OCI-LY7 (cell line): ENCODE results near the gene CES2. TPM values are rescaled to one million over a fixed set of nuclear protein-coding genes. Genes with fewer than 3 reads are reported as not detected.

ENCODE experiments used
- BruUV-seq: library from RNA; stranded (reverse); fragments of 400-500 nt; replicated peaks from 2 replicates; lab custom pipeline; 2021; lab: Mats Ljungman, UMichigan
- CTCF ChIA-PET: fragments of 300-600 bp; sonication (Branson Sonifier 250); formaldehyde crosslinking; loops from one replicate; lab custom pipeline; 2022; ENCODE audit warnings: antibody characterized with exemption; ENCODE audit not compliant: unreplicated experiment; lab: Charles Lee
- POLR2A ChIA-PET: fragments of 300-600 bp; sonication (Branson Sonifier 250); formaldehyde crosslinking; loops from one replicate; lab custom pipeline; 2022; ENCODE audit warnings: antibody characterized with exemption; lab: Charles Lee
- DNase-seq: peaks from one replicate; pipeline ENCODE4 v3.0.0-alpha.2; 2015; ENCODE audit warnings: low spot score
- H2AFZ ChIP-seq: fragments of 200-600 bp; sonication (generic), shearing (Covaris generic); 2 replicates; pipeline ENCODE4 v1.6.1; 2014; ENCODE audit warnings: mild to moderate bottlenecking, antibody characterized with exemption, low read length, moderate library complexity
- H3K27ac ChIP-seq: fragments of 200-600 bp; sonication (generic); 2 replicates; pipeline ENCODE4 v1.5.1; 2014; ENCODE audit warnings: mixed run types, low read depth, mild to moderate bottlenecking, moderate library complexity, low read length, inconsistent platforms; ENCODE audit not compliant: poor library complexity, severe bottlenecking
- H3K36me3 ChIP-seq: fragments of 200-600 bp; sonication (generic); 2 replicates; pipeline ENCODE4 v1.6.1; 2014; ENCODE audit warnings: mild to moderate bottlenecking, antibody characterized with exemption, low read length, moderate library complexity, mixed read lengths; ENCODE audit not compliant: insufficient read depth
- H3K4me1 ChIP-seq: fragments of 200-600 bp; sonication (generic); 2 replicates; pipeline ENCODE4 v1.5.1; 2014; ENCODE audit warnings: mild to moderate bottlenecking, low read length; ENCODE audit not compliant: insufficient read depth, poor library complexity, severe bottlenecking
- H3K4me2 ChIP-seq: fragments of 200-600 bp; sonication (generic); 2 replicates; pipeline ENCODE4 v1.6.1; 2014; ENCODE audit warnings: mild to moderate bottlenecking, low read length
- H3K4me3 ChIP-seq: fragments of 200-600 bp; sonication (generic); 2 replicates; pipeline ENCODE4 v1.5.1; 2014; ENCODE audit warnings: mild to moderate bottlenecking, low read depth, low read length; ENCODE audit not compliant: poor library complexity, severe bottlenecking
- H3K79me2 ChIP-seq: fragments of 200-600 bp; sonication (generic); 2 replicates; pipeline ENCODE4 v1.6.1; 2016; ENCODE audit warnings: low read depth, mild to moderate bottlenecking, low read length, moderate library complexity, mixed read lengths; ENCODE audit not compliant: insufficient read depth
- H3K9me2 ChIP-seq: fragments of 200-600 bp; sonication (generic); 2 replicates; pipeline ENCODE4 v1.6.1; 2016; ENCODE audit warnings: mild to moderate bottlenecking, low read length, mixed read lengths; ENCODE audit not compliant: insufficient read depth
- H3K9me3 ChIP-seq: fragments of 200-600 bp; sonication (generic); 2 replicates; pipeline ENCODE4 v1.6.1; 2014; ENCODE audit warnings: mild to moderate bottlenecking, mixed run types, low read length, mixed read lengths
- H4K20me1 ChIP-seq: fragments of 200-600 bp; sonication (generic); 2 replicates; pipeline ENCODE4 v1.6.1; 2014; ENCODE audit warnings: mild to moderate bottlenecking, antibody characterized with exemption, low read length, moderate library complexity, mixed read lengths; ENCODE audit not compliant: insufficient read depth
- CTCF ChIP-seq: fragments of 200-600 bp; sonication (generic); conservative IDR thresholded peaks from 2 replicates; pipeline ENCODE4 v1.5.1; 2014; ENCODE audit warnings: mild to moderate bottlenecking, antibody characterized with exemption, low read length, moderate library complexity, mixed read lengths
- EZH2phosphoT487 ChIP-seq: fragments of 200-600 bp; sonication (generic); IDR thresholded peaks from 2 replicates; pipeline ENCODE4 v1.6.1; 2018; ENCODE audit warnings: low read depth, borderline replicate concordance, mild to moderate bottlenecking, mixed run types, antibody characterized with exemption, low read length, moderate library complexity, mixed read lengths
- intact Hi-C: fragments of 100-400 bp; cut with micrococcal nuclease; formaldehyde crosslinking; loops from one replicate; pipeline ENCODE4 v1.10.0; 2022; ENCODE audit not compliant: unreplicated experiment
- total RNA-seq, 2 experiments: library from RNA; depleted of rRNA in 1 of 2; stranded (reverse); fragments of >200 nt in 1 of 2; shearing (Covaris generic) in 1 of 2; gene quantifications; 2 replicates each; pipeline ENCODE4 v1.2.3, GENCODE V29; 2014 to 2022

CES2 gene
- total RNA-seq, 2 experiments from 2014 or later = 29.6 to 30.7 TPM

GRCh38 chr16:66902648-66903543, 32.4 kb upstream of the CES2 start:
- TF ChIP-seq CTCF = no peak
- TF ChIP-seq EZH2phosphoT487 = no peak
- Histone ChIP-seq H3K9me3 (no peaks in the 10 kb centered on the region), H3K9me2 (no peaks in the 10 kb centered on the region), H3K27ac (no peak overlapping the region), H2AFZ (no peak overlapping the region), H3K36me3 (no peaks in the 10 kb centered on the region), H3K79me2 (no peaks in the 10 kb centered on the region), H3K4me2 (no peak overlapping the region), H4K20me1 (no peaks in the 10 kb centered on the region), H3K4me3 (no peak overlapping the region), H3K4me1 (no peaks in the 10 kb centered on the region)
- POLR2A ChIA-PET = no interaction called here
- CTCF ChIA-PET = interaction anchor here (0.6 kb wide), 1 partner anchor 9 kb away, joined by 5 read pairs; no protein-coding TSS in a partner anchor
- intact Hi-C loops = no loop called here
- BruUV-seq = no TSS peak
- DNase-seq = no peak

DNA sequence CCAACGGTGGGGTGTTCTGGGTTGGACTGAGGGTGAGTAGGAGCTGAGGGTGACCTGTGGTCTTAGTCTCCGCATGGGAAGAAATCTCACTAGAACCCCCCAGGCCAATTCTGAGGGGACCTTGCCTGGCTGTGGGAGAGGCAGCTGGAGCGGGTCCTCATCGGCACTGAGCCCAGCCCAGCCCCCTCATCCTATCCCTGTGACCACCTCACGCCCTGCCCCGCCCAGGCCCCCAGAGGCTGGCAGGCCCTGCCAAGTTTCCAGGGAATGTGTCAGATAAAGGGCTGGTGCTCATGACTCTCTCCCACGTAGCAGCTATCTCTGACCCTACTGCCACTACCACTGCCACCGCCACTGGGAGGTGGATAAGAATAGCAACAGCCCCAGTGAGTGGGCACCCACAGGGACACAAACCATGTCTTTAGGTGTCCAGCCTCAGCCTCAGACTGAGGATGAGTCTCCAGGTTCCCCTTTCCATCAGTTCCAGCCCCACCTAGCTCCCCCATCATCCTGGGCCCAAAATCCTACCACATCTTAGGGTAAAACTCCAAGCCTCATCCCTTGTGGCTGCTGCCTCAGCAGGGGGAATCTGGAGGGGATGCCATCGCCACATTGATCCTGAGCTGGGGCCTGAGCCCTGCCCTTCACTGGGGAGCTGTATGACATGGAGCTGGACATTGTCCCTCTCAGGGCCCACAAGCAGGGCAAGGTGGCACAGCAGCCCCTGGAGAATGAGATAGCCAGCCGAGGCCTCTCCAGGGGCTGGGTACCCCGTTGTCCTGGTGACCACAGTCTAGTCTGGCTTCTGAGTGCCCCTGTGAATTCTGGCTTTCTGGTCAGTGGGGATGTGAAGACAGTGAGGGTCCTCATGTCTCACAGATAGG, 31.5 kb upstream of the CES2 start:
- Histone ChIP-seq H3K79me2 (no peaks in the 10 kb centered on the region), H3K27ac (no peak overlapping the region), H3K4me1 (no peaks in the 10 kb centered on the region), H4K20me1 (no peaks in the 10 kb centered on the region), H3K4me2 (no peak overlapping the region), H2AFZ (no peak overlapping the region), H3K9me3 (no peaks in the 10 kb centered on the region), H3K9me2 (no peaks in the 10 kb centered on the region), H3K36me3 (no peaks in the 10 kb centered on the region), H3K4me3 (no peak overlapping the region)
- ChIA-PET POLR2A (no interaction called here), CTCF (no interaction called here)
- TF ChIP-seq EZH2phosphoT487 (no peak), CTCF (no peak)
- BruUV-seq = no TSS peak
- DNase-seq = no peak
- intact Hi-C loops = no loop called here
